Measurements from ENCODE around the gene SLC37A3. TPM values are rescaled to one million over a fixed set of nuclear protein-coding genes. Genes with fewer than 3 reads are reported as not detected.
"Not testable (repeated sequence)": the region's sequence is repeated elsewhere in the genome, so short reads cannot be mapped to it uniquely, and the experiment has no call there.

SLC37A3 gene
- total RNA-seq, 4 donors from 2014 or later, result 35.2 to 87.2 (median 52.7) TPM

- no peak overlapping the region for H3K4me3 ChIP-seq
- peak overlapping the region in 2 of 4 donors; percentile 48 to 53 for H3K27ac ChIP-seq
- ATAC-seq, result no peak
- 72 to 78% methylated on average over 12 to 13 of the region's 13 CpGs for WGBS, 2 donors (ENCODE audit: low coverage in 1 of 2)
- TF ChIP-seq EP300 (IDR thresholded peaks at IDR 0.05) (no peak), POLR2A (IDR thresholded peaks at IDR 0.05) (no peak), POLR2AphosphoS5 (IDR thresholded peaks at IDR 0.05) (no peak), CTCF (IDR thresholded peaks at IDR 0.05) (no peak)
- peaks cover 0 to 9% (median 0%) of the 10 kb centered on the region in 3 donors for H3K4me1 ChIP-seq
- no peaks in the 10 kb centered on the region for H3K9me3 ChIP-seq
- H3K27me3 ChIP-seq, result no peaks in the 10 kb centered on the region
- peaks cover 0 to 95% of the 10 kb centered on the region in 2 donors for H3K36me3 ChIP-seq
Measured at GRCh38 chr7:140348161-140348849, 50.0 kb downstream of the SLC37A3 start.

- H3K4me3 ChIP-seq, result no peak overlapping the region
- WGBS, 2 donors (ENCODE audit: low coverage in 1 of 2), result 71 to 76% methylated on average over 4 to 5 of the region's 5 CpGs
- no peak for ATAC-seq
- H3K36me3 ChIP-seq, result peaks cover 0 to 95% of the 10 kb centered on the region in 2 donors
- no peaks in the 10 kb centered on the region for H3K9me3 ChIP-seq
- TF ChIP-seq CTCF (IDR thresholded peaks at IDR 0.05) (no peak), POLR2A (IDR thresholded peaks at IDR 0.05) (no peak), POLR2AphosphoS5 (IDR thresholded peaks at IDR 0.05) (no peak), EP300 (IDR thresholded peaks at IDR 0.05) (no peak)
- peaks cover 0 to 9% (median 0%) of the 10 kb centered on the region in 3 donors for H3K4me1 ChIP-seq
- no peak overlapping the region for H3K27ac ChIP-seq
- no peaks in the 10 kb centered on the region for H3K27me3 ChIP-seq
Measured at GRCh38 chr7:140347218-140347617, 51.1 kb downstream of the SLC37A3 start.

- Histone ChIP-seq H3K27me3 (no peaks in the 10 kb centered on the region), H3K36me3 (peaks cover 0 to 95% of the 10 kb centered on the region in 2 donors), H3K4me3 (no peak overlapping the region), H3K27ac (no peak overlapping the region), H3K9me3 (no peaks in the 10 kb centered on the region), H3K4me1 (peaks cover 0 to 9% (median 0%) of the 10 kb centered on the region in 3 donors)
- ATAC-seq, result no peak
- TF ChIP-seq POLR2A (IDR thresholded peaks at IDR 0.05), result no peak
- TF ChIP-seq CTCF (IDR thresholded peaks at IDR 0.05), result no peak
- TF ChIP-seq EP300 (IDR thresholded peaks at IDR 0.05), result no peak
- no peak for TF ChIP-seq POLR2AphosphoS5 (IDR thresholded peaks at IDR 0.05)
- WGBS, 2 donors (ENCODE audit: low coverage in 1 of 2), result 82 to 88% methylated on average over 2 of the region's 3 CpGs
Measured at GRCh38 chr7:140345426-140345825, 52.9 kb downstream of the SLC37A3 start.

- ATAC-seq, result peak; percentile 46
- WGBS, 2 donors (ENCODE audit: low coverage in 1 of 2), result 61 to 63% methylated on average over 12 to 13 of the region's 13 CpGs
- no peak overlapping the region for H3K4me3 ChIP-seq
- no peak overlapping the region for H3K27ac ChIP-seq
- H3K27me3 ChIP-seq, result no peaks in the 10 kb centered on the region
- TF ChIP-seq POLR2A (IDR thresholded peaks at IDR 0.05) (no peak), CTCF (IDR thresholded peaks at IDR 0.05) (peak in 2 of 4 experiments; percentile 29 to 40)
- H3K4me1 ChIP-seq, result no peaks in the 10 kb centered on the region
- no peaks in the 10 kb centered on the region for H3K9me3 ChIP-seq
- peaks cover 0 to 88% of the 10 kb centered on the region in 2 donors for H3K36me3 ChIP-seq
Measured at GRCh38 chr7:140342727-140343514, 55.4 kb downstream of the SLC37A3 start.

GRCh38 chr7:140338959-140339358, 59.4 kb downstream of the SLC37A3 start:
- H3K27ac ChIP-seq, H3K27me3 ChIP-seq, H3K9me3 ChIP-seq, H3K4me3 ChIP-seq, H3K4me1 ChIP-seq, ATAC-seq: not testable (repeated sequence)
- H3K36me3 ChIP-seq, result peaks cover 0 to 78% of the 10 kb centered on the region in 2 donors
- WGBS, 2 donors (ENCODE audit: low coverage in 1 of 2), result 67 to 100% methylated on average over 1 of the region's 1 CpG

Data from gastroesophageal sphincter (tissue), 4 donors.